ENCODE measurements around the gene TOR4A.
A peak's percentile ranks its signal among the peaks of the same experiment; 100 is the strongest.
"Not testable (repeated sequence)": the region's sequence is repeated elsewhere in the genome, so short reads cannot be mapped to it uniquely, and the experiment has no call there.

The TOR4A gene

GRCh38 chr9:137237759-137238726 lies 39.5 kb upstream of the TOR4A start:
- TF ChIP-seq ARNTL (CRISPR knock-in tag; IDR thresholded peaks at IDR 0.05; ENCODE audit: borderline replicate concordance, low read depth) = no peak
- no peak for ATAC-seq

DNA sequence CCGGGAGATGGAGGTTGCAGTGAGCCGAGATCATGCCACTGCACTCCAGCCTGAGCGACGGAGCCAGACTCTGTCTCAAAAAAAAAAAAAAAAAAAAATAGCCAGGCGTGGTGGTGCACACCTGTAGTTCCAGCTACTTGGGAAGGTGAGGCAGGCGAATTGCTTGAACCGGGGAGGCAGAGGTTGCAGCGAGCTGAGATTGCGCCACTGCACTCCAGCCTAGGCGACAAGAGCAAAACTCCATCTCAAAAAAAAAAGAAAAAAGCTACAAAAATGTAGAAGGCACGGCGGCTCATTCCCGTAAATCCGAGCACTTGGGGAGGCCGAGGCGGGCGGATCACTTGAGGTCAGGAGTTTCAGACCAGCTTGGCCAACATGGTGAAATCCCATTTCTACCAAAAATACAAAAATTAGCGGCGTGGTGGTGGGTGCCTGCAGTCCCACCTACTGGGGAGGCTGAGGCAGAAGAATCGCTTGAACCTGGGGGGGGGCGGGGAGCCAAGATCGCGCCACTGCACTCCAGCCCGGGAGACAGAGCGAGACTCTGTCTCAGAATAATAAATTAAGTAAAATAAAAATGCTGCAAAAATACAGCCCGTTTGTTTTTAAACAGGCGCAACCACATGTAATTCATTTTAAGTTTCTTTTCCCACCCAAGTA lies 37.9 kb upstream of the TOR4A start:
- not testable (repeated sequence) for ATAC-seq

GRCh38 chr9:137240318-137240840 lies 37.1 kb upstream of the TOR4A start:
- ATAC-seq = peak; percentile 45
- no peak for TF ChIP-seq ESRRG (CRISPR knock-in tag; IDR thresholded peaks at IDR 0.05)
- 0 out of 2 replicates have a peak, but pooled peaks have one; percentile 12 for TF ChIP-seq ZNF8 (CRISPR knock-in tag; IDR thresholded peaks at IDR 0.05)

DNA sequence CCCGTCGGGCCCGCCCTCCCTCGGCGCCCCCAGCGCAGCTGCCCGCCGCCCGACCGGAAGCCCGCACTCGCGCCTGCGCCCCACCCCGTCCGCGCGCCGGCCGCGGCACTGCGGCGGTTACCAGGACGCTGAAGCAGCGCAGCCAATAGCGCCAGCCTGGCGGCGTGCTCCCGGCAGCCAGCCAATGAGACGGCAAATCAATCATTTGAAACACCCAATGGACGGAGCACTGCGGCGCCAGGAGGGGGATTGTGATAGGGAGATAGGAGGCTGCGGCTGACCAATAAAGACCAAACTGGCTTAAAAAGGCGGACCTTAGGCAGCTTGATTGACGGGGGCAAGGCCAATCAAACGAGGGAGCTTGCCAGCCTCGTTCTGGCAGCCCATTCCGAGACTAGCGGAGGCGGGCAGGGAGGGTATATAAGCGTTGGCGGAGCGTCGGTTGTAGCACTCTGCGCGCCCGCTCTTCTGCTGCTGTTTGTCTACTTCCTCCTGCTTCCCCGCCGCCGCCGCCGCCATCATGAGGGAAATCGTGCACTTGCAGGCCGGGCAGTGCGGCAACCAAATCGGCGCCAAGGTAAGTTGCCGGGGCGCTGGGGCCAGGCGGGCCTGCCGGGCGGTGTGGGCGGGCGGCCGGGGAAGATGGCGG lies 36.6 kb upstream of the TOR4A start, which contains the start of gene TUBB4B:
TUBB4B (plus strand) TSS at position 447 of the 649 bp plus-strand sequence; CDS start at position 521, 74 bp downstream.
- TF ChIP-seq ISL1 (CRISPR knock-in tag; IDR thresholded peaks at IDR 0.05) = no peak
- TF ChIP-seq SNAI2 (CRISPR knock-in tag; IDR thresholded peaks at IDR 0.05) = no peak
- TF ChIP-seq TSHZ2 (CRISPR knock-in tag; IDR thresholded peaks at IDR 0.05) = 0 out of 2 replicates have a peak, but pooled peaks have one; percentile 28
- no peak for TF ChIP-seq PPARA (CRISPR knock-in tag; IDR thresholded peaks at IDR 0.05; ENCODE audit: borderline replicate concordance)
- no peak for TF ChIP-seq ZFP30 (CRISPR knock-in tag; IDR thresholded peaks at IDR 0.05)
- TF ChIP-seq ESRRG (CRISPR knock-in tag; IDR thresholded peaks at IDR 0.05) = no peak
- no peak for TF ChIP-seq CSRNP3 (CRISPR knock-in tag; IDR thresholded peaks at IDR 0.05)
- no peak for TF ChIP-seq RARB (CRISPR knock-in tag; IDR thresholded peaks at IDR 0.05)
- no peak for TF ChIP-seq TOX (CRISPR knock-in tag; IDR thresholded peaks at IDR 0.05; ENCODE audit: borderline replicate concordance)
- no peak for TF ChIP-seq ARNTL (CRISPR knock-in tag; IDR thresholded peaks at IDR 0.05; ENCODE audit: borderline replicate concordance, low read depth)
- TF ChIP-seq GLIS3 (CRISPR knock-in tag; IDR thresholded peaks at IDR 0.05) = 0 out of 2 replicates have a peak, but pooled peaks have one; percentile 86
- no peak for TF ChIP-seq ZNF565 (CRISPR knock-in tag; conservative IDR thresholded peaks at IDR 0.05; ENCODE audit: low read depth)
- no peak for TF ChIP-seq CREB5 (CRISPR knock-in tag; IDR thresholded peaks at IDR 0.05; ENCODE audit: low read depth)
- peak; percentile 84 for TF ChIP-seq ZC3H10 (CRISPR knock-in tag; IDR thresholded peaks at IDR 0.05)
- no peak for TF ChIP-seq ZNF70 (CRISPR knock-in tag; IDR thresholded peaks at IDR 0.05)
- ATAC-seq = peak; percentile 72

DNA sequence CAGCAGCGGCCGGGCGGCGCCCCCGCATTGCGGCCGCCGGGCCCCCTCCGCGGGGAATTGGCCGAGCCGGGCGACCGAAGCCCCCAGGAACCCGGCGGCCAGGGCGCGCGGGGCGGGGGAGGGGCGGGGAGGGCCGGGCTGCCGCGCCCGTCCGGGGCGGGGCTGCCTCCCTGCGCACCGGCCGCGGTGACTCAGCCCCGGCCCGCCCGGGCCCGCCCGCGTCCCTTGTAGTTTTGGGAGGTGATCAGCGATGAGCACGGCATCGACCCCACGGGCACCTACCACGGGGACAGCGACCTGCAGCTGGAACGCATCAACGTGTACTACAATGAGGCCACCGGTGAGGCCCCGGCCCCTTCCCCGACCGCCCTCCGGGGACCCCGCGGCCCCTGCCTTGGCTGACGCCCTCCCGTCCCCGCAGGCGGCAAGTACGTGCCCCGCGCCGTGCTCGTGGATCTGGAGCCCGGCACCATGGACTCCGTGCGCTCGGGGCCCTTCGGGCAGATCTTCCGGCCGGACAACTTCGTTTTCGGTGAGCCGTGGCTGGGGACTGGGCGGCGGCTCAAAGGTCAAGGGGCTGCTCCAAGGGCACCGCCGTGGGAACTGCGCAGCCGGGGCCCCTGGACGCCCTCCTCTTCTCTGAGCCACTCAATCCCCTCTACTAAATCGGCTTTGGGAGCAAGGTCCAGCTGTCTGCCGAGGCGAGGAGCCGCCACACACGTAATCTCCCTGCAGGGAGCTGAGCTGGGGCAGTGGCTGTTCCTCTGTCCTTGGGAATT lies 35.8 kb upstream of the TOR4A start:
- ATAC-seq = no peak
- TF ChIP-seq ZNF70 (CRISPR knock-in tag; IDR thresholded peaks at IDR 0.05) (no peak), ESRRG (CRISPR knock-in tag; IDR thresholded peaks at IDR 0.05) (no peak), CSRNP3 (CRISPR knock-in tag; IDR thresholded peaks at IDR 0.05) (no peak), ZNF8 (CRISPR knock-in tag; IDR thresholded peaks at IDR 0.05) (no peak), TOX (CRISPR knock-in tag; IDR thresholded peaks at IDR 0.05; ENCODE audit: borderline replicate concordance) (no peak), PATZ1 (CRISPR knock-in tag; IDR thresholded peaks at IDR 0.05; ENCODE audit: borderline replicate concordance) (no peak), ISL1 (CRISPR knock-in tag; IDR thresholded peaks at IDR 0.05) (no peak), ZC3H10 (CRISPR knock-in tag; IDR thresholded peaks at IDR 0.05) (no peak), TCF4 (CRISPR knock-in tag; IDR thresholded peaks at IDR 0.05; ENCODE audit: borderline replicate concordance) (no peak)
